ENCODE measurements around the gene CTNNA3. TPM values are rescaled to one million over a fixed set of nuclear protein-coding genes. Genes with fewer than 3 reads are reported as not detected.

CTNNA3 gene
- total RNA-seq, 1 experiment from 2014 or later, result 0.32 TPM

GRCh38 chr10:67319976-67320375, 376.0 kb downstream of the CTNNA3 start:
- intact Hi-C loops (cut with micrococcal nuclease), result no loop called here
- H4K20me1 ChIP-seq (ENCODE audit: insufficient read depth), result no peaks in the 10 kb centered on the region
- H3K36me3 ChIP-seq (ENCODE audit: control insufficient read depth in 1 of 2, insufficient read depth in 2 of 2, low read length in 2 of 2), result no peaks in the 10 kb centered on the region
- no peaks in the 10 kb centered on the region for H3K79me2 ChIP-seq (ENCODE audit: insufficient read depth, low read length)
- no peak overlapping the region for H3K4me2 ChIP-seq (ENCODE audit: low read length)
- H3K27me3 ChIP-seq (ENCODE audit: insufficient read depth, low read length), result no peaks in the 10 kb centered on the region
- ATAC-seq (no peak), DNase-seq (ENCODE audit: low read depth, low spot score) (no peak)
- RAD21 ChIA-PET (ENCODE audit: low non-redundant PET in 1 of 2, low total read pairs in 2 of 2, uncharacterized antibody in 2 of 2, unreplicated experiment in 2 of 2), result no interaction called here
- no peaks in the 10 kb centered on the region for H3K9me2 ChIP-seq (ENCODE audit: insufficient read depth)
- no peak overlapping the region for H3K9ac ChIP-seq (ENCODE audit: low read length)
- no peak overlapping the region for H3K27ac ChIP-seq (ENCODE audit: low read depth, low read length)
- H2AFZ ChIP-seq (ENCODE audit: low read depth, low read length, poor library complexity, severe bottlenecking), result no peak overlapping the region
- no TSS peak for BruUV-seq (replicated peaks)
- TF ChIP-seq SIN3A (IDR thresholded peaks at IDR 0.05; ENCODE audit: low read depth) (no peak), SRF (IDR thresholded peaks at IDR 0.05; ENCODE audit: low read depth) (no peak), CBX3 (IDR thresholded peaks at IDR 0.05; ENCODE audit: low read depth) (no peak), EZH2phosphoT487 (IDR thresholded peaks at IDR 0.05; ENCODE audit: borderline replicate concordance) (no peak), EZH2 (IDR thresholded peaks at IDR 0.05) (no peak), REST (IDR thresholded peaks at IDR 0.05; ENCODE audit: low read depth) (no peak), CEBPB (IDR thresholded peaks at IDR 0.05; ENCODE audit: low read depth) (no peak), ELF1 (IDR thresholded peaks at IDR 0.05; ENCODE audit: borderline replicate concordance, low read depth) (no peak), TCF7L2 (IDR thresholded peaks at IDR 0.05; ENCODE audit: borderline replicate concordance, extremely low read depth, insufficient read depth, insufficient read length) (no peak), FOSL1 (IDR thresholded peaks at IDR 0.05; ENCODE audit: low read depth) (no peak), SP1 (IDR thresholded peaks at IDR 0.05; ENCODE audit: low read depth) (no peak)
- TF ChIP-seq, protein P1, sequence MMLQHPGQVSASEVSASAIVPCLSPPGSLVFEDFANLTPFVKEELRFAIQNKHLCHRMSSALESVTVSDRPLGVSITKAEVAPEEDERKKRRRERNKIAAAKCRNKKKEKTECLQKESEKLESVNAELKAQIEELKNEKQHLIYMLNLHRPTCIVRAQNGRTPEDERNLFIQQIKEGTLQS (IDR thresholded peaks at IDR 0.05), result no peak
- TF ChIP-seq, protein P2, sequence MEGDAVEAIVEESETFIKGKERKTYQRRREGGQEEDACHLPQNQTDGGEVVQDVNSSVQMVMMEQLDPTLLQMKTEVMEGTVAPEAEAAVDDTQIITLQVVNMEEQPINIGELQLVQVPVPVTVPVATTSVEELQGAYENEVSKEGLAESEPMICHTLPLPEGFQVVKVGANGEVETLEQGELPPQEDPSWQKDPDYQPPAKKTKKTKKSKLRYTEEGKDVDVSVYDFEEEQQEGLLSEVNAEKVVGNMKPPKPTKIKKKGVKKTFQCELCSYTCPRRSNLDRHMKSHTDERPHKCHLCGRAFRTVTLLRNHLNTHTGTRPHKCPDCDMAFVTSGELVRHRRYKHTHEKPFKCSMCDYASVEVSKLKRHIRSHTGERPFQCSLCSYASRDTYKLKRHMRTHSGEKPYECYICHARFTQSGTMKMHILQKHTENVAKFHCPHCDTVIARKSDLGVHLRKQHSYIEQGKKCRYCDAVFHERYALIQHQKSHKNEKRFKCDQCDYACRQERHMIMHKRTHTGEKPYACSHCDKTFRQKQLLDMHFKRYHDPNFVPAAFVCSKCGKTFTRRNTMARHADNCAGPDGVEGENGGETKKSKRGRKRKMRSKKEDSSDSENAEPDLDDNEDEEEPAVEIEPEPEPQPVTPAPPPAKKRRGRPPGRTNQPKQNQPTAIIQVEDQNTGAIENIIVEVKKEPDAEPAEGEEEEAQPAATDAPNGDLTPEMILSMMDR (IDR thresholded peaks at IDR 0.05 in 2 of 3, conservative IDR thresholded peaks at IDR 0.05 in 1 of 3; ENCODE audit: borderline replicate concordance in 1 of 3, insufficient read depth in 1 of 3, low read depth in 2 of 3, low read length in 2 of 3), result no peak
- no peaks in the 10 kb centered on the region for H3K4me1 ChIP-seq (ENCODE audit: control insufficient read depth in 1 of 2, insufficient read depth in 2 of 2, low read length in 2 of 2)
- H3K9me3 ChIP-seq (ENCODE audit: control insufficient read depth in 1 of 2, insufficient read depth in 1 of 2, low read depth in 1 of 2, low read length in 2 of 2), result no peaks in the 10 kb centered on the region; a peak in 1 of 4 replicates
- CTCF ChIA-PET, result no interaction called here
- H3K4me3 ChIP-seq (replicated peaks in 1 of 2; ENCODE audit: low read depth in 1 of 2, low read length in 2 of 2), result no peak overlapping the region
- POLR2A ChIA-PET, result no interaction called here
